ENCODE results near the gene MAP1B.

DNA sequence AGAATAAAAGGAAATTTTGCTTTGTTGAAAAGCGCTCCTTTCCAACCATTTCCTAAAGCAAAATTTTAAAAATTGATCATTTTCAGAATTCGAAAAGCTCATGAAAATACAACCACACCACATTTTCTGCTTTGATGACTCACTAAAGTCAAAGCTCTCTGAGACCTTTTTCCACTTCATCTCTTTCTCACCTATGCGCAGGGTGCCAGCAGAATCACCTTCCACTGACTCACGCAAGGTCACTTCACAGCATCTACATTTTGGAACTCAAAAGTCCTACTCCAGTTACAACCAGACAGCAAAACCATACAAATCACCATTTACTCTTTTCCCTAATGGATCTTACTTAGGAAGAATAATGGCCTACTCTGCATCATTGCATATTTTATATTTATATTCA, 106.2 kb downstream of the MAP1B start:
- TF ChIP-seq, protein P1, sequence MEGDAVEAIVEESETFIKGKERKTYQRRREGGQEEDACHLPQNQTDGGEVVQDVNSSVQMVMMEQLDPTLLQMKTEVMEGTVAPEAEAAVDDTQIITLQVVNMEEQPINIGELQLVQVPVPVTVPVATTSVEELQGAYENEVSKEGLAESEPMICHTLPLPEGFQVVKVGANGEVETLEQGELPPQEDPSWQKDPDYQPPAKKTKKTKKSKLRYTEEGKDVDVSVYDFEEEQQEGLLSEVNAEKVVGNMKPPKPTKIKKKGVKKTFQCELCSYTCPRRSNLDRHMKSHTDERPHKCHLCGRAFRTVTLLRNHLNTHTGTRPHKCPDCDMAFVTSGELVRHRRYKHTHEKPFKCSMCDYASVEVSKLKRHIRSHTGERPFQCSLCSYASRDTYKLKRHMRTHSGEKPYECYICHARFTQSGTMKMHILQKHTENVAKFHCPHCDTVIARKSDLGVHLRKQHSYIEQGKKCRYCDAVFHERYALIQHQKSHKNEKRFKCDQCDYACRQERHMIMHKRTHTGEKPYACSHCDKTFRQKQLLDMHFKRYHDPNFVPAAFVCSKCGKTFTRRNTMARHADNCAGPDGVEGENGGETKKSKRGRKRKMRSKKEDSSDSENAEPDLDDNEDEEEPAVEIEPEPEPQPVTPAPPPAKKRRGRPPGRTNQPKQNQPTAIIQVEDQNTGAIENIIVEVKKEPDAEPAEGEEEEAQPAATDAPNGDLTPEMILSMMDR (IDR thresholded peaks at IDR 0.05; ENCODE audit: low read length): no peak
- no peak for TF ChIP-seq EZH2phosphoT487 (IDR thresholded peaks at IDR 0.05; ENCODE audit: low read length)

Data from MM.1S (cell line).